NCI-H774 (cell line): ENCODE measurements around the gene PARG.
"Not testable (repeated sequence)": the region's sequence is repeated elsewhere in the genome, so short reads cannot be mapped to it uniquely, and the experiment has no call there.

Experiments
- DNase-seq: peaks from one replicate; lab custom pipeline; 2025; lab: John Stamatoyannopoulos, UW

Gene PARG

DNA sequence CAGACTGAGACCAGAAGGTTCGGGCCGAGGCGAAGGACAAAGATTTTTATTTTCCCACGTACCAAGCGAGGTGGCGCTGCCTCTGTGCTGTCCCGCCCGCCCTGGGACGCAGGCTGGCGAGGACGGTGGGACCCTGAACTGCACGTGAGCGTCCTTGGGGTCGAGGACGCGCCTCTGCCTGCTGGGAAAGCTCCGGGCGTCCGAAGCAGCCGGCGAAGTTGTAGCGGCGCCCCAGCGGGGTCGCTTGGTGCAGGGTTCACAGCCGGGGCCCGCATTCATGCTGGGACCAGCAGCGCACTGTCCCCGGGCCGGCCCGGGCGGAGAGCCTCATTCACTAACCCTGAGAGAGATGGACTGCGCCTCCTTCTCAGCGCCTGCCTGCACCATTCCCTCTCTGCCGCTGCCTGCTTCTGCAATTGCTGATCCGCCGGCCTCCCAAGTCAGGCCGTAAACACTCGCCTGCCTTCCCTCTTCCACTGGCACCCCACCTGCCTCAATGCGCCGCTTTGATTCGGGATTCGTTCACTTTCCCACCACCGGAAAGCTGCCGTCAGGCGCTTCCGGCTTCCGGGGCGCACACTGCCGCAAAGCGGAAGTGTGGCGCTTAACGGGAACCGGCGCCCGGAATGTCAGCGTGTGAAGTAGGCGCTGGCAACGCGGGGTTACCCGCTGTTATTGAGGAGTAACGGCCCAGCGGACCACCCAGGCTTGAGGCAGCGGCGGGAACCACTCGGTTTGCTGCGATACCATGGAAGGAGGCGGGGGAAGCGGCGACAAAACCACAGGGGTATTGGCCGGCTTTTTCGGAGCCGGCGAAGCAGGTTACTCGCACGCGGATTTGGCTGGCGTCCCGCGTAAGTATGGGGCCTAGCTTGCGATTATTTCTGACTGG is at the start of gene PARG, which contains the start of gene TIMM23B:
Gene PARG (minus strand): TSS at position 581 of the 892 bp plus-strand sequence. CDS start 302 bp downstream, at position 279.
Gene TIMM23B (plus strand): TSS at position 607 of the 892 bp plus-strand sequence. CDS start 142 bp downstream, at position 749.
- peak; percentile 72 for DNase-seq

GRCh38 chr10:49988376-49988775 is 46.5 kb upstream of the PARG start, which contains the start of gene AGAP6:
Gene AGAP6, plus strand, starts transcription at chr10:49988406. Its CDS starts 310 bp downstream, at chr10:49988716.
- not testable (repeated sequence) for DNase-seq

- DNase-seq, result not testable (repeated sequence)
Observed at GRCh38 chr10:49987207-49987606, 45.4 kb upstream of the PARG start.

GRCh38 chr10:49977756-49978155 is 35.9 kb upstream of the PARG start:
- not testable (repeated sequence) for DNase-seq

GRCh38 chr10:49972094-49972493 is 30.3 kb upstream of the PARG start:
- not testable (repeated sequence) for DNase-seq

- not testable (repeated sequence) for DNase-seq
Observed at GRCh38 chr10:49971466-49971865, 29.6 kb upstream of the PARG start.

- DNase-seq, result not testable (repeated sequence)
Observed at GRCh38 chr10:49970331-49970857, 28.6 kb upstream of the PARG start.

- not testable (repeated sequence) for DNase-seq
Observed at GRCh38 chr10:49953122-49953521, 11.3 kb upstream of the PARG start.

DNA sequence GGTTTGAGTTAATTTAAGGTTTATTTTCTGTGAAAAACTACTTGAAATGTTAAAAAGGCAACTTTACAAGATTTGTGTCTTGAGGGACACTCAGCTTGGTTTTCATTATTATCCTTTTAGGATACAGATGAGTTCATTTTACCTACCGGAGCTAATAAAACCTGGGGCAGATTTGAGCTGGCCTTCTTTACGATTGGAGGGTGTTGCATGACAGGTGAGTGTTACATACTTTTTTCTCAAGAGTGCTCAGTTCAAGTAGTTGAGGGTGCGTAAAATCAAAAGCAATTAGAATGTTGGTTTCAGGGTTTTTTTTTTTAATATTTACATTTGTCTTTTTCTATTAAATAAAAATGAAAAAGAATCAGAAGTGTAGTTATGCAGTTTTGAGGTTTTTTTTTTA is 10.2 kb upstream of the PARG start:
- DNase-seq, result not testable (repeated sequence)

- not testable (repeated sequence) for DNase-seq
Observed at GRCh38 chr10:49948737-49949136, 6.9 kb upstream of the PARG start.

- DNase-seq, result not testable (repeated sequence)
Observed at GRCh38 chr10:49948142-49948541, 6.3 kb upstream of the PARG start.

GRCh38 chr10:49943607-49944006 is 1.8 kb upstream of the PARG start:
- not testable (repeated sequence) for DNase-seq

GRCh38 chr10:49942339-49942705 is 495 bp upstream of the PARG start:
- DNase-seq, result not testable (repeated sequence)

- not testable (repeated sequence) for DNase-seq
Observed at GRCh38 chr10:49931959-49932728, 9.7 kb downstream of the PARG start.

DNA sequence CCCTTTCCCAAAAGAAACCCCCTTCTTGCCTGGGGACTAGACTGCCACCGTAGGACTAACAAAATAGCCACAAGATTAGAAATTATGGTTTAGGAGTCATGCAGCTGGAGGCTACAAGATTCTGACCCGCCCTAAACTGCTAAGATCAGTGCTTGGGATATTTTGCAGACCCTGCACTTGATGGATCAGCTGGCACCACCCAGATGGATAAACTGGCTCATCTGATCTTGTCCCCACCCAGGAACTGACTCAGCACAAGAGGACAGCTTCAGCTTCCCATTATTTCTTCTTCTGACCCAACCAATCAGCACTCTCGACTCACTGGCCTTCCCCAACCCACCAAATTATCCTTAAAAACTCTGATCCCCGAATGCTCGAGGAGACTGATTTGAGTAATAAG is 10.6 kb downstream of the PARG start:
- not testable (repeated sequence) for DNase-seq

GRCh38 chr10:49923572-49923971 is 18.3 kb downstream of the PARG start:
- not testable (repeated sequence) for DNase-seq

DNA sequence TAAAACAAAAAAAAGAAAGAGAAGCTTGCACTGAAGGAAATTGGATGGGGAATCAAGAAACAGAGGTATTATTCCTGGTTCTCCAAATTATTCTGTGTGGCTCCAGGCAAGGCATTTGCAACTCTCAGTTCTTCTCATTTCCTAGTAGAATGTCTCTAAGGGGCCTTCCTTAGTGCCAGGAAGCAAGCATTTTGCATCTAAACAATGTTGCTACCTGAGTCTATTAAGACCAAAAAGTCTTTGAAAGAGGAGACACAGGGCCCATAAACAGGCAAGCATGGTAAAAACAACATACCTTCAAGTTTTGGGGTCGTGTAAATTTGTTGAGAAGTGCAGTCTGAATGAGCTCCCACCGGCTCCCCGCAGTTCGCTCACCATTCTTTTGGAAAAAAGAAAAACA is 19.8 kb downstream of the PARG start:
- DNase-seq, result not testable (repeated sequence)

GRCh38 chr10:49917927-49918326 is 23.9 kb downstream of the PARG start:
- DNase-seq, result not testable (repeated sequence)

DNA sequence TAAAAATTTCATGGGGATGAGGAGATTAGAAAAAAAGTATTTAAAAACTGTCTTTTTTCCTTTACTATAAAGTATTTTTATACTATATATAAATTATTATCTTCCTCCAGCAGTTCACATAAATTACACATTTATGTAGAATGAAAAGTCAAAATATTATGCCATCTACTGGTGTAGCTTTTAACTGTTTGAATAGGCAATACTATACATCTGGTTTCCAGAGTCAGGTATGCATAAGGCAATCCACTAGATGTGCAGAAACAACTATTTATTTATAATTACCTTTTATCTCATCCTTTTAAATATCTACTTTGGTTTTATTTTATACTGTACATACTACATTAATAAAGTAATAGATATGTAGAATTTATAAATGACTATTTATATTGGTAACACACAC is 25.4 kb downstream of the PARG start:
- DNase-seq, result not testable (repeated sequence)

DNA sequence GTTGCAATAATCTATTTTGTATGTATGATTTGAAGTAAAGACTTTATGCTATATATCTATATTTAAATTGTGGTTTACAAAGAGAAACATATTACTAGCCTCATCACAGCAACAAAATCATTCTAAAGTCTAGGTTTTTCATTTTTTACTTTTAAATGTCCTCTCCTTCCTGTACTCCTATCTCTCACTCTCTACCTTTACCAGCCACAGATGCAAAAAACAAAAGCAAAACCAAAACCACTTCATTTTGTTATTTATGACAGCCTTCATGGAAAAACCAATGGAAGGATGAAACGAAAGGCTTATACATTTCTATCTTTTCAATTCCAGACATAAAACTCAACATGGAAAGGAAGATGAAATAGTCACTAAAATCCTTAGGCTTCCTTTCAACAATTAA is 31.5 kb downstream of the PARG start:
- not testable (repeated sequence) for DNase-seq

DNA sequence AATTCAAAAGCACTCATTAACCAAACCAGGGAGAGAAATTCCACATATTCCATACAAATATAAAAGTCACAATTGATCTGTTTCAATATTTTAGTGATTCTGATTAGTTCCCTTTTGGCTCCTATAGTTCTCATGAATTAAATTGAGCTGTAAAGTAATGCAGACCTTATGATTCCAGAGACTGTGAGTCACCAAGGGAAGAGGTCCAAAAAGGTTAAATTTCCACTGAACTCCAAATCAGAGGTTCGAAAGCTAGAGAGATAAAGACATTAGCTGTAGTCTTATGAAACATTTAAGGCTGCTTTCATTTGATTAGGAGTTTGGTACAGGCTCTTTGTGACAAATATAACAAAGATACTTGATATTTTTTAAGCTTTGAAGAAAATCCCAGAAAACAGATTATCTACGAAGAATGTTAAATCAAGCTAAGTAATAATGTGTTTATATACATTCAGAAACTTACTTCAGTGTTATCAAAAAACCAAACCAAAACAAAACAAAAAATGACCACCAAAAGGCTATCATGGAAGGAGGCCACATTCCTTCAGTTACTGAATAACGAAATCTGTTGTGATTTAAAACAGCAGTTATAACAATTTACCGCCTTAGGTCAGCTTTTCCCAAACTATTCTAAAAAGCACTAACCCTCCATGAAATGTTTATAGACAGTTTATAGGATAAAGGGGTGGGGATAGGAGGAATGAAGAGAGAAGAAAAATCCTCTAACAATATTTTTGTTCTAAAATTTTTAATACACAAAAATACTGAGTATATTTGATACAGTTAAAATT is 33.3 kb downstream of the PARG start:
- not testable (repeated sequence) for DNase-seq
